Panc1 (cell line): Measurements from ENCODE around the gene ENOX1. TPM values are rescaled to one million over a fixed set of nuclear protein-coding genes. Genes with fewer than 3 reads are reported as not detected.

Experiments
- ATAC-seq: fragments of 200-7000 bp; cut with Tn5 transposase; 2 replicates; pipeline ENCODE4 v1.9.1; 2020; ENCODE audit warnings: mild to moderate bottlenecking, moderate library complexity
- BruUV-seq: library from RNA; stranded (reverse); fragments of 400-500 nt; replicated peaks from 2 replicates; lab custom pipeline; 2021; lab: Mats Ljungman, UMichigan
- CTCF ChIA-PET: fragments of 300-600 bp; sonication (Branson Sonifier 250); formaldehyde crosslinking; loops from one replicate; lab custom pipeline; 2022; ENCODE audit warnings: antibody characterized with exemption; lab: Charles Lee
- POLR2A ChIA-PET: fragments of 300-600 bp; sonication (Branson Sonifier 250); formaldehyde crosslinking; loops from one replicate; lab custom pipeline; 2022; ENCODE audit warnings: antibody characterized with exemption; lab: Charles Lee
- DNase-seq: peaks from one replicate; pipeline ENCODE4 v3.0.0-alpha.2; 2010; ENCODE audit warnings: low read depth, low spot score
- H3K27ac ChIP-seq: 2 replicates; pipeline ENCODE4 v1.5.1; 2011; ENCODE audit warnings: mild to moderate bottlenecking, low read length, inconsistent platforms
- H3K27me3 ChIP-seq: fragments of 200-500 bp; sonication (Bioruptor generic); 2 replicates; pipeline ENCODE4 v1.6.0; 2014; ENCODE audit warnings: low read length, inconsistent platforms; ENCODE audit not compliant: control insufficient read depth, insufficient read depth
- H3K36me3 ChIP-seq: fragments of 200-500 bp; sonication (Bioruptor generic); 2 replicates; pipeline ENCODE4 v1.5.1; 2014; ENCODE audit warnings: inconsistent platforms, mild to moderate bottlenecking, low read length, moderate library complexity; ENCODE audit not compliant: control insufficient read depth, insufficient read depth
- H3K4me1 ChIP-seq: 2 replicates; pipeline ENCODE4 v1.5.1; 2011; ENCODE audit warnings: inconsistent platforms, mild to moderate bottlenecking, low read length, moderate library complexity; ENCODE audit not compliant: control insufficient read depth, insufficient read depth
- H3K4me3 ChIP-seq, 2 experiments: 2 replicates each; pipeline ENCODE4 v1.5.1; 2011 to 2012; ENCODE audit warnings: low read depth in 2 of 2, low read length in 2 of 2, mild to moderate bottlenecking in 2 of 2, inconsistent platforms in 1 of 2, moderate library complexity in 1 of 2
- H3K9me3 ChIP-seq: fragments of 200-500 bp; sonication (Bioruptor generic); 2 replicates; pipeline ENCODE4 v1.5.1; 2014; ENCODE audit warnings: low read depth, mild to moderate bottlenecking, inconsistent platforms, low read length, moderate library complexity; ENCODE audit not compliant: control insufficient read depth, insufficient read depth
- POLR2AphosphoS5 ChIP-seq: IDR thresholded peaks from 2 replicates; pipeline ENCODE4 v1.6.1; 2012; ENCODE audit warnings: mild to moderate bottlenecking, low read depth, low read length, moderate library complexity
- SIN3A ChIP-seq: IDR thresholded peaks from 2 replicates; pipeline ENCODE4 v1.6.1; 2012; ENCODE audit warnings: low read depth, mild to moderate bottlenecking, low read length, moderate library complexity, borderline replicate concordance; ENCODE audit not compliant: insufficient read depth
- TCF7L2 ChIP-seq: IDR thresholded peaks from 2 replicates; pipeline ENCODE4 v1.6.1; 2011; ENCODE audit warnings: mild to moderate bottlenecking, low read depth, low read length, inconsistent platforms
- in situ Hi-C: cut with HindIII; loops from 2 replicates; pipeline ENCODE4 v1.10.0; 2016; ENCODE audit warnings: low sequenced_read_pairs, low pct_unique_long_range_greater_than_20kb
- intact Hi-C: fragments of 100-400 bp; cut with micrococcal nuclease; formaldehyde crosslinking; loops from one replicate; pipeline ENCODE4 v1.10.0; 2022; ENCODE audit not compliant: unreplicated experiment
- total RNA-seq: library from RNA; stranded (reverse); gene quantifications from one replicate; pipeline ENCODE4 v1.2.1, GENCODE V29; 2021; ENCODE audit not compliant: unreplicated experiment
- TF ChIP-seq, protein P1 (sequence below): fragments of 450-650 bp; IDR thresholded peaks from 2 replicates; pipeline ENCODE4 v1.5.1; 2017; ENCODE audit warnings: mild to moderate bottlenecking
- TF ChIP-seq, protein P2 (sequence below), 2 experiments: IDR thresholded peaks; 2 replicates each; pipeline ENCODE4 v1.6.1; 2011 to 2012; ENCODE audit warnings: low read depth in 2 of 2, control low read depth in 1 of 2, low read length in 1 of 2, mild to moderate bottlenecking in 1 of 2, moderate library complexity in 1 of 2; ENCODE audit not compliant: insufficient read depth in 1 of 2

Gene ENOX1
- total RNA-seq, 1 experiment from 2014 or later, result 0.23 TPM

DNA sequence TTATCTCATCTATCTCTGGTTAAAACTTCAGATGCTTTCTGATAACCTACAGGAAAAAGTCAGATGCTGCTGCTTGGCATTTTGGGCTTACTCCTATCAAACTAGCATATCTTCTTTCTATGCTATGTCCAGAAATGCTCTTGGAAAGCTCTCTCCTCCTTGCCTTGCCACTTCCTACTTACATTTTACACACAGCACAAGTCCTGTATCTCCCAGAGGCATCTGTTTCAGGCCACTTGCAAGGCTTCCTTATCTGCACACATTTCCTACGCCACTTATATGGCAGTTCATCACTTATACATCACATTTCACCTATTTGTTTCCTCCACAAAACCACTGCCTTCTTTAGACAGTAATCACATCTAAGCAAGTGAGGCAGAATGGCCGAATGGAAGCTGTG lies 543.1 kb downstream of the ENOX1 start:
- Histone ChIP-seq H3K36me3 (no peaks in the 10 kb centered on the region), H3K4me1 (no peaks in the 10 kb centered on the region), H3K9me3 (no peaks in the 10 kb centered on the region), H3K4me3 (no peak overlapping the region), H3K27ac (no peak overlapping the region), H3K27me3 (no peaks in the 10 kb centered on the region)
- intact Hi-C loops (no loop called here), in situ Hi-C loops (no loop called here)
- CTCF ChIA-PET, result no interaction called here
- POLR2A ChIA-PET, result no interaction called here
- TF ChIP-seq TCF7L2, result no peak
- TF ChIP-seq POLR2AphosphoS5, result no peak
- TF ChIP-seq, protein P1, sequence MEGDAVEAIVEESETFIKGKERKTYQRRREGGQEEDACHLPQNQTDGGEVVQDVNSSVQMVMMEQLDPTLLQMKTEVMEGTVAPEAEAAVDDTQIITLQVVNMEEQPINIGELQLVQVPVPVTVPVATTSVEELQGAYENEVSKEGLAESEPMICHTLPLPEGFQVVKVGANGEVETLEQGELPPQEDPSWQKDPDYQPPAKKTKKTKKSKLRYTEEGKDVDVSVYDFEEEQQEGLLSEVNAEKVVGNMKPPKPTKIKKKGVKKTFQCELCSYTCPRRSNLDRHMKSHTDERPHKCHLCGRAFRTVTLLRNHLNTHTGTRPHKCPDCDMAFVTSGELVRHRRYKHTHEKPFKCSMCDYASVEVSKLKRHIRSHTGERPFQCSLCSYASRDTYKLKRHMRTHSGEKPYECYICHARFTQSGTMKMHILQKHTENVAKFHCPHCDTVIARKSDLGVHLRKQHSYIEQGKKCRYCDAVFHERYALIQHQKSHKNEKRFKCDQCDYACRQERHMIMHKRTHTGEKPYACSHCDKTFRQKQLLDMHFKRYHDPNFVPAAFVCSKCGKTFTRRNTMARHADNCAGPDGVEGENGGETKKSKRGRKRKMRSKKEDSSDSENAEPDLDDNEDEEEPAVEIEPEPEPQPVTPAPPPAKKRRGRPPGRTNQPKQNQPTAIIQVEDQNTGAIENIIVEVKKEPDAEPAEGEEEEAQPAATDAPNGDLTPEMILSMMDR, result no peak
- TF ChIP-seq, protein P2, sequence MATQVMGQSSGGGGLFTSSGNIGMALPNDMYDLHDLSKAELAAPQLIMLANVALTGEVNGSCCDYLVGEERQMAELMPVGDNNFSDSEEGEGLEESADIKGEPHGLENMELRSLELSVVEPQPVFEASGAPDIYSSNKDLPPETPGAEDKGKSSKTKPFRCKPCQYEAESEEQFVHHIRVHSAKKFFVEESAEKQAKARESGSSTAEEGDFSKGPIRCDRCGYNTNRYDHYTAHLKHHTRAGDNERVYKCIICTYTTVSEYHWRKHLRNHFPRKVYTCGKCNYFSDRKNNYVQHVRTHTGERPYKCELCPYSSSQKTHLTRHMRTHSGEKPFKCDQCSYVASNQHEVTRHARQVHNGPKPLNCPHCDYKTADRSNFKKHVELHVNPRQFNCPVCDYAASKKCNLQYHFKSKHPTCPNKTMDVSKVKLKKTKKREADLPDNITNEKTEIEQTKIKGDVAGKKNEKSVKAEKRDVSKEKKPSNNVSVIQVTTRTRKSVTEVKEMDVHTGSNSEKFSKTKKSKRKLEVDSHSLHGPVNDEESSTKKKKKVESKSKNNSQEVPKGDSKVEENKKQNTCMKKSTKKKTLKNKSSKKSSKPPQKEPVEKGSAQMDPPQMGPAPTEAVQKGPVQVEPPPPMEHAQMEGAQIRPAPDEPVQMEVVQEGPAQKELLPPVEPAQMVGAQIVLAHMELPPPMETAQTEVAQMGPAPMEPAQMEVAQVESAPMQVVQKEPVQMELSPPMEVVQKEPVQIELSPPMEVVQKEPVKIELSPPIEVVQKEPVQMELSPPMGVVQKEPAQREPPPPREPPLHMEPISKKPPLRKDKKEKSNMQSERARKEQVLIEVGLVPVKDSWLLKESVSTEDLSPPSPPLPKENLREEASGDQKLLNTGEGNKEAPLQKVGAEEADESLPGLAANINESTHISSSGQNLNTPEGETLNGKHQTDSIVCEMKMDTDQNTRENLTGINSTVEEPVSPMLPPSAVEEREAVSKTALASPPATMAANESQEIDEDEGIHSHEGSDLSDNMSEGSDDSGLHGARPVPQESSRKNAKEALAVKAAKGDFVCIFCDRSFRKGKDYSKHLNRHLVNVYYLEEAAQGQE (IDR thresholded peaks at IDR 0.05; ENCODE audit: insufficient read depth in 1 of 2, low read depth in 2 of 2, low read length in 1 of 2), result no peak
- no peak for TF ChIP-seq SIN3A
- ATAC-seq (no peak), DNase-seq (no peak)
- no TSS peak for BruUV-seq

DNA sequence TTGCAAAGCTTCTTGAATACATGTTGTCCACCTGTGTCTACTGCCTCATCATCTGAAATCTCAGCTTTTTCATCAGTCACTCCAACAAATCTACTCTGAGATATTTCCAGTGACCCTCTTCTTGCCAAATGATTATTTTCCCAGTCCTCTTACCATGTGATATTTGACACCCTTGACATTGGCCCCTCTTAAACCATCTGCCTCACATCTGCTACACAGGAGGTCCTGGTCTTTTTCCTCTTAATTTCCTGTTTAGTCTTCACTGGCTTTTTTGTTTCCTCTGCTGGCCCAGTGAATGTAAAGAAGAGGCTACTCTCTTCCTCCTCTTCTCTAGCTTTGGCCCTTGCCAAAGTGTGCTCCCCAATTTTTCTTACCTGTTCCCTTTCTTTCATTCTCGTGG lies 544.7 kb downstream of the ENOX1 start:
- ATAC-seq, result no peak
- ChIA-PET CTCF (no interaction called here), POLR2A (no interaction called here)
- H3K4me3 ChIP-seq, result no peak overlapping the region
- no peaks in the 10 kb centered on the region for H3K36me3 ChIP-seq
- no peaks in the 10 kb centered on the region for H3K27me3 ChIP-seq
- TF ChIP-seq, protein P2 (IDR thresholded peaks at IDR 0.05; ENCODE audit: insufficient read depth in 1 of 2, low read depth in 2 of 2, low read length in 1 of 2), result no peak
- TF ChIP-seq, protein P1, result no peak
- H3K4me1 ChIP-seq, result no peaks in the 10 kb centered on the region
- no peak for DNase-seq
- no peak overlapping the region for H3K27ac ChIP-seq
- BruUV-seq, result no TSS peak
- H3K9me3 ChIP-seq, result no peaks in the 10 kb centered on the region
- in situ Hi-C loops (no loop called here), intact Hi-C loops (no loop called here)
